WTC11 (cell line): ENCODE measurements around the gene PDIA2.

Experiments
- ATF1 ChIP-seq: sonication (generic); formaldehyde crosslinking; IDR thresholded peaks from 2 replicates; pipeline ENCODE4 v1.8.1; 2023; ENCODE audit warnings: mild to moderate bottlenecking, moderate library complexity, missing genetic modification reagents
- ESRRA ChIP-seq: sonication (generic); formaldehyde crosslinking; IDR thresholded peaks from 2 replicates; pipeline ENCODE4 v1.8.1; 2022; ENCODE audit warnings: mild to moderate bottlenecking, missing genetic modification reagents, borderline replicate concordance
- ETV6 ChIP-seq: sonication (generic); formaldehyde crosslinking; IDR thresholded peaks from 2 replicates; pipeline ENCODE4 v1.8.1; 2022; ENCODE audit warnings: mild to moderate bottlenecking, missing genetic modification reagents
- FOXJ3 ChIP-seq: sonication (generic); formaldehyde crosslinking; IDR thresholded peaks from 2 replicates; pipeline ENCODE4 v1.9.0; 2021; ENCODE audit warnings: missing genetic modification reagents, mild to moderate bottlenecking, borderline replicate concordance
- ZNF121 ChIP-seq: sonication (generic); formaldehyde crosslinking; IDR thresholded peaks from 2 replicates; pipeline ENCODE4 v1.8.0; 2023; ENCODE audit warnings: missing genetic modification reagents
- TF ChIP-seq, protein P1 (sequence below): sonication (generic); formaldehyde crosslinking; IDR thresholded peaks from 2 replicates; pipeline ENCODE4 v1.8.1; 2022; ENCODE audit warnings: low read depth, mild to moderate bottlenecking, moderate library complexity, missing genetic modification reagents, borderline replicate concordance
- TF ChIP-seq, protein P2 (sequence below): fragments of 200-600 bp; IDR thresholded peaks from 2 replicates; pipeline ENCODE4 v1.8.0; 2022; ENCODE audit warnings: antibody characterized with exemption
- TF ChIP-seq, protein P3 (sequence below): sonication (generic); formaldehyde crosslinking; IDR thresholded peaks from 2 replicates; pipeline ENCODE4 v1.8.1; 2023; ENCODE audit warnings: mild to moderate bottlenecking, missing genetic modification reagents
- TF ChIP-seq, protein P4 (sequence below): sonication (generic); formaldehyde crosslinking; conservative IDR thresholded peaks from 2 replicates; pipeline ENCODE4 v1.8.1; 2022; ENCODE audit warnings: mild to moderate bottlenecking, missing genetic modification reagents
- TF ChIP-seq, protein P5 (sequence below): sonication (generic); formaldehyde crosslinking; IDR thresholded peaks from 2 replicates; pipeline ENCODE4 v1.8.1; 2023; ENCODE audit warnings: mild to moderate bottlenecking, missing genetic modification reagents, moderate library complexity

DNA sequence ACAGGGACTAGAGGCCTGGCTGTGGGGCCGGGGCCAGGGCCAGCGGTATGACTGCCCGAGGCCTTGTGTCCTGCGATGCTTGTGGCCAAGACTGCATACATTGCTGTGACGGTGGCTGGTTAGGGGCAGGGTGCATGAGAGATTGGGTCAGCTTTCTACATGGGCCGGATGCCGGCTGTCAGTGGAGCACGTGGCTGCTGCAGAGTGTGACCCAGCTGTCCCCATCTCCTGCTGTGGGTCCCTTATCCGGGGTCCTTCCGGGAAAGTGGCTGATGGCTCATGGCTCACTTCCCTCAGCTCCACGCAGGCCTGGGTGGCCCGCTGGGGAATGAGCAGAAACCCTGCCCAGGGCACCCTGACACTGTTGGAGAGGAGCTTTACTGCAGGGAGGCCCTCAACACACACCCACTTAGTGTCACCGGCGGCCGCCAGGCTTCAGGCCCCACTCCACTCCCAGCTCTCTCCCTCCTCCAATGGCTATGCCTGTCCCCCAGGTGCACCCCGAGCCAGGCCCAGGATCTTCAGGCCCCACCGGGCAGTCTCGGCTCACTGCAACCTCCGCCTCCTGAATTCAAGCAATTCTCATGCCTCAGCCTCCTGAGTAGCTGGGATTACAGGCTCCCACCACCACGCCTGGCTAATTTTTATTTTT, 6.4 kb upstream of the PDIA2 start:
- TF ChIP-seq, protein P1, sequence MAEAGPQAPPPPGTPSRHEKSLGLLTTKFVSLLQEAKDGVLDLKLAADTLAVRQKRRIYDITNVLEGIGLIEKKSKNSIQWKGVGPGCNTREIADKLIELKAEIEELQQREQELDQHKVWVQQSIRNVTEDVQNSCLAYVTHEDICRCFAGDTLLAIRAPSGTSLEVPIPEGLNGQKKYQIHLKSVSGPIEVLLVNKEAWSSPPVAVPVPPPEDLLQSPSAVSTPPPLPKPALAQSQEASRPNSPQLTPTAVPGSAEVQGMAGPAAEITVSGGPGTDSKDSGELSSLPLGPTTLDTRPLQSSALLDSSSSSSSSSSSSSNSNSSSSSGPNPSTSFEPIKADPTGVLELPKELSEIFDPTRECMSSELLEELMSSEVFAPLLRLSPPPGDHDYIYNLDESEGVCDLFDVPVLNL (CRISPR knock-in tag) = no peak
- TF ChIP-seq ZNF121 = no peak
- no peak for TF ChIP-seq ETV6 (CRISPR knock-in tag)
- TF ChIP-seq, protein P2, sequence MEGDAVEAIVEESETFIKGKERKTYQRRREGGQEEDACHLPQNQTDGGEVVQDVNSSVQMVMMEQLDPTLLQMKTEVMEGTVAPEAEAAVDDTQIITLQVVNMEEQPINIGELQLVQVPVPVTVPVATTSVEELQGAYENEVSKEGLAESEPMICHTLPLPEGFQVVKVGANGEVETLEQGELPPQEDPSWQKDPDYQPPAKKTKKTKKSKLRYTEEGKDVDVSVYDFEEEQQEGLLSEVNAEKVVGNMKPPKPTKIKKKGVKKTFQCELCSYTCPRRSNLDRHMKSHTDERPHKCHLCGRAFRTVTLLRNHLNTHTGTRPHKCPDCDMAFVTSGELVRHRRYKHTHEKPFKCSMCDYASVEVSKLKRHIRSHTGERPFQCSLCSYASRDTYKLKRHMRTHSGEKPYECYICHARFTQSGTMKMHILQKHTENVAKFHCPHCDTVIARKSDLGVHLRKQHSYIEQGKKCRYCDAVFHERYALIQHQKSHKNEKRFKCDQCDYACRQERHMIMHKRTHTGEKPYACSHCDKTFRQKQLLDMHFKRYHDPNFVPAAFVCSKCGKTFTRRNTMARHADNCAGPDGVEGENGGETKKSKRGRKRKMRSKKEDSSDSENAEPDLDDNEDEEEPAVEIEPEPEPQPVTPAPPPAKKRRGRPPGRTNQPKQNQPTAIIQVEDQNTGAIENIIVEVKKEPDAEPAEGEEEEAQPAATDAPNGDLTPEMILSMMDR = no peak
- TF ChIP-seq, protein P3, sequence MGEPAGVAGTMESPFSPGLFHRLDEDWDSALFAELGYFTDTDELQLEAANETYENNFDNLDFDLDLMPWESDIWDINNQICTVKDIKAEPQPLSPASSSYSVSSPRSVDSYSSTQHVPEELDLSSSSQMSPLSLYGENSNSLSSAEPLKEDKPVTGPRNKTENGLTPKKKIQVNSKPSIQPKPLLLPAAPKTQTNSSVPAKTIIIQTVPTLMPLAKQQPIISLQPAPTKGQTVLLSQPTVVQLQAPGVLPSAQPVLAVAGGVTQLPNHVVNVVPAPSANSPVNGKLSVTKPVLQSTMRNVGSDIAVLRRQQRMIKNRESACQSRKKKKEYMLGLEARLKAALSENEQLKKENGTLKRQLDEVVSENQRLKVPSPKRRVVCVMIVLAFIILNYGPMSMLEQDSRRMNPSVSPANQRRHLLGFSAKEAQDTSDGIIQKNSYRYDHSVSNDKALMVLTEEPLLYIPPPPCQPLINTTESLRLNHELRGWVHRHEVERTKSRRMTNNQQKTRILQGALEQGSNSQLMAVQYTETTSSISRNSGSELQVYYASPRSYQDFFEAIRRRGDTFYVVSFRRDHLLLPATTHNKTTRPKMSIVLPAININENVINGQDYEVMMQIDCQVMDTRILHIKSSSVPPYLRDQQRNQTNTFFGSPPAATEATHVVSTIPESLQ (CRISPR knock-in tag) = no peak
- TF ChIP-seq ESRRA (CRISPR knock-in tag) = no peak
- TF ChIP-seq FOXJ3 (CRISPR knock-in tag) = no peak
- TF ChIP-seq, protein P4, sequence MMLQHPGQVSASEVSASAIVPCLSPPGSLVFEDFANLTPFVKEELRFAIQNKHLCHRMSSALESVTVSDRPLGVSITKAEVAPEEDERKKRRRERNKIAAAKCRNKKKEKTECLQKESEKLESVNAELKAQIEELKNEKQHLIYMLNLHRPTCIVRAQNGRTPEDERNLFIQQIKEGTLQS (CRISPR knock-in tag) = no peak
- TF ChIP-seq ATF1 (CRISPR knock-in tag) = no peak
- TF ChIP-seq, protein P5, sequence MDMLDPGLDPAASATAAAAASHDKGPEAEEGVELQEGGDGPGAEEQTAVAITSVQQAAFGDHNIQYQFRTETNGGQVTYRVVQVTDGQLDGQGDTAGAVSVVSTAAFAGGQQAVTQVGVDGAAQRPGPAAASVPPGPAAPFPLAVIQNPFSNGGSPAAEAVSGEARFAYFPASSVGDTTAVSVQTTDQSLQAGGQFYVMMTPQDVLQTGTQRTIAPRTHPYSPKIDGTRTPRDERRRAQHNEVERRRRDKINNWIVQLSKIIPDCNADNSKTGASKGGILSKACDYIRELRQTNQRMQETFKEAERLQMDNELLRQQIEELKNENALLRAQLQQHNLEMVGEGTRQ (CRISPR knock-in tag) = no peak
